Bladder microvascular endothelial cell (primary cell): ENCODE results near the gene UBE2M. TPM values are rescaled to one million over a fixed set of nuclear protein-coding genes. Genes with fewer than 3 reads are reported as not detected.

ENCODE experiments used
- total RNA-seq: library from RNA; depleted of rRNA; stranded (reverse); fragments of >200 nt; gene quantifications from 2 replicates; pipeline ENCODE4 v1.2.3, GENCODE V29; 2014

UBE2M gene
- 61.0 and 79.7 TPM in 2 replicates for total RNA-seq

DNA sequence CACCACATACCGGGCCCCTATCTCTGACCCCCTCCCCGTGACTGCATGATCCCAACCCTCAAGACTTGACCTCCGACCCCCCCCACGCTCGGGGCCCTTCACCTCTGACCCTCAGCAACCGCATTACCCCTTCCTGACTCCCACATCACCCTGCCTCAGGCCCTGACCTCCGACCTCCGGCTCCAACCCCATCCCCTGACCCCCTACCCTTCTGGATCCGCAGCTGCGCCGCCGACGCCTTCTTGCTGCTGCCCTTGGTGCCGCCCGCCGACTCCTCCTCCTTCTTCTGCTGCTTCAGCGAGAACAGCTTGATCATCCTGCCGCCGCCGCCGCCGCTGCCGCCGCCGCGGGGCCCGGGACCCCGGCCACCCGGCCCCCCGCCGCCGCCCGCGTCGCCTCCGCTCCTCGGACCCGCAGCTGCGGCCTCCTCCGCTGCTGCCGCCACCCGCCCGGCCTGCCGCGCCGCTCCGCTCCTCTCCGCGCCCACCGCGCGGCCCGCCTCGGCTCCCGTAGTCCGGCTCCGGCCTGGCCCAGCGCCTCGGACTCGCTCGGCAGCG lies at the start of gene UBE2M:
Gene UBE2M, minus strand, starts transcription at position 546 of the 557 bp plus-strand sequence. Its CDS starts 230 bp downstream, at position 316.

DNA sequence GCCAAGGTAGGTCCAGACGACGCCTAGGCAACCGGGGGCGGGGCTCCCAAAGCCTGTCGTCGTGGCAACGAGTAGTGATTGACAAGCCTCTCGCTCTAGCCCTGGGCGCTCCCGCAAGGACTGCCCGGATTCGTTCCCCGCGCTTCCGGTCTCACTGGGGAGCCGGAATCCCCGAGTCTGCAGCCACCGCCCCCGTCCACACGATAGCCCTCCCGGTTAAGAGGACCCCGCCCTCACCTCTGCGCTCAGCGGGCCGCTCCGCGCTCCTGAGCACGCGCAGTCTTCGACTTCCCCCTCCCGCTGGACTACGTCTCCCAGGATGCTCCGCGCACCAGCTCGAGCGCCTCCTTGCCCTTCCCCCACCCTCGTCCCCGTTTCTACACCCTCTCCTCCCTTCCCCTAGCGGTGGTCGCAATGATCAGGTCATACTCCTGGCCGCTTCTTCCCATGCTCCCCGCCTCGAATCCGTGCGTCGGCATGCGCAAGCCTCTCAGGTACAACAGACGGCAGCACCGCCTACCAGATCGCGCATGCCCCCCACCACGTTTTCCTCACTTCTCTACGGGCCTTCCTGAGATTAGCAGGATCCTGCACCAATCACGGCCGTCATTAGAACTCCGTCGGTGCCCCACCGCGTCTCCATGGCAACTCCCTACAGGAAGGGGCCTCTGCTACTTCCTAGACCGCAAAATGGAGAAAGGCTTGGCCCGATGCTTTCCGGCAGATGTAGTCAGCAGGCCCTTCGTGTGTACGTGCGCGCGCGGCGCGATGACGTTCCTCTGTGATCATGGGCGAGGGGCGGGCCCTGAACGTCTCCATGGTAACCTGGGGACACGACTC lies 14.6 kb upstream of the UBE2M start, which contains the start of gene MZF1:
Gene MZF1, minus strand, starts transcription at position 518 of the 840 bp plus-strand sequence. CDS start 1,946 bp downstream, outside the sequence.

DNA sequence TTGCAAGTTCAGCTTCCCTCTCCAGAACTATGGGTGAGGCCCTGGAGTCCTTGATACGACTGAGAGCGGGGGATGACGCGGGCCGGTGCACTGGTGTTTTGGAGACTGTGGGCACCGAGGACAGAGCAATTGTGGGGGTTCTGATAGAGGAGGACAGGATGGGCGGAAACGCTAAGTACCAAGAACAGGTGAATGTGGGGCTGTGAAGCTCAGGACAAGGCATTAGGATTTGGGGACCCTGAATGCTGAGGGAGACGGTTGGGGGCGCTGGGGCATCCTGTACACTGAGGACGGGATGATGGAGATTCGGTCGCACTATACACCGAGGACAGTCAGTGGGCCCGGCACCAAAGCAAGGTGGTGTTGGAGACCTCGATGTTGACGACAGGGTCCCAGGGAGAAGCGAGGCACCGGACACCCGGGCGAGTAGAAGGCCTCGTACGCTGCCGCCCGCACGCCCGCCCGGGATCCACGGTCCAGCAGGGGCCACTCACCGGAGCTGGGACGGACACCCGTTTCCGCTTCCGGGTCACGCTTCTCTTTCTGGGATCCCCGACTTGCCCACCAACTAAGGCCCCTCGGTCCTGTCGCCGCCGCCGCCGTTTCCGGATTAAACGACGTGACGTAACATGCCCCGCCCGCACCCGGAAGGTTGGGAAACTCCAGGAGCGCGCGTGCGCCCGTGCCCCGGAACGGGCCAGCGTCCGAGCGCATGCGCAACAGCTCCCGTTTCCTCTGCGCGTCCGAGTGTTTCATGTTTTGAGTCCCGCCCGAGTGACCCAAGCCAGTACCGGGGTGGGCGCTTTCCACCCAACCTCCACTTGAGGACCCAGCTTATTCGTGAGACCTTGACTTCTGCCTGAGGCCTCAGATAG lies 3.7 kb downstream of the UBE2M start, which contains the start of gene CHMP2A:
Gene CHMP2A, minus strand, starts transcription at position 612 of the 875 bp plus-strand sequence. CDS start 893 bp downstream, outside the sequence.

DNA sequence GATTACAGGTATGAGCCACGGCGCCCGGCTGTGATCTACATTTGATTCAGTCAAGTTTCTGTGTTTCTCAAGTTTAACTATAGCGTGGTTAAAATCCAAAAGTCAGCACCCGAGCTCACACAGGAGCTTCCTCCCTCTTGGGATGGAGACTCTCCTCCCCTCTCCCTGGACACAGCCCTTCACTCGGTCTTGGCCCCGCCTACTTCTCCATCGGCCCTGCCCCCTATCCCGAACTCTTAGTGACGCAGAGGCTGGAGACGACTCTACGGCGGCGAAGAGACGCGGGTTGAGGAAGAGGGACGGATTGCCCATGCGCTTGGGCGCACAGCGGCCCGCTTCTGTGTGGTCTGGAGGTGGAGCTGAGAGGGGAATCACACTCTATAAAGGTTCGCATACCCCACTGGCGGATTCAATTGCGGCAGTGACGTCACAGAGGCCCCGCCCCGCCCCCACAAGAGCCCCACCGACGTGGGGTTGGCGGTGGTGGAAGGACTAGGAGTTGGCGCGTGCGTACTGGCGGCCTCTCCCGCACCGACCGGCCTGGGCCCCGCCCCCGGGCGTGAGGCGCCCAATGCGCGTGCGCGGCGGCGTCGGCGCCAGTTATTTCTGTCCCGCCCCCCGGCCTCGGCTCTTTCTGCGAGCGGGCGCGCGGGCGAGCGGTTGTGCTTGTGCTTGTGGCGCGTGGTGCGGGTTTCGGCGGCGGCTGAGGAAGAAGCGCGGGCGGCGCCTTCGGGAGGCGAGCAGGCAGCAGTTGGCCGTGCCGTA lies 14.4 kb downstream of the UBE2M start, which contains the start of gene TRIM28:
Gene TRIM28, plus strand, starts transcription at position 239 of the 765 bp plus-strand sequence. CDS start 694 bp downstream, outside the sequence.

DNA sequence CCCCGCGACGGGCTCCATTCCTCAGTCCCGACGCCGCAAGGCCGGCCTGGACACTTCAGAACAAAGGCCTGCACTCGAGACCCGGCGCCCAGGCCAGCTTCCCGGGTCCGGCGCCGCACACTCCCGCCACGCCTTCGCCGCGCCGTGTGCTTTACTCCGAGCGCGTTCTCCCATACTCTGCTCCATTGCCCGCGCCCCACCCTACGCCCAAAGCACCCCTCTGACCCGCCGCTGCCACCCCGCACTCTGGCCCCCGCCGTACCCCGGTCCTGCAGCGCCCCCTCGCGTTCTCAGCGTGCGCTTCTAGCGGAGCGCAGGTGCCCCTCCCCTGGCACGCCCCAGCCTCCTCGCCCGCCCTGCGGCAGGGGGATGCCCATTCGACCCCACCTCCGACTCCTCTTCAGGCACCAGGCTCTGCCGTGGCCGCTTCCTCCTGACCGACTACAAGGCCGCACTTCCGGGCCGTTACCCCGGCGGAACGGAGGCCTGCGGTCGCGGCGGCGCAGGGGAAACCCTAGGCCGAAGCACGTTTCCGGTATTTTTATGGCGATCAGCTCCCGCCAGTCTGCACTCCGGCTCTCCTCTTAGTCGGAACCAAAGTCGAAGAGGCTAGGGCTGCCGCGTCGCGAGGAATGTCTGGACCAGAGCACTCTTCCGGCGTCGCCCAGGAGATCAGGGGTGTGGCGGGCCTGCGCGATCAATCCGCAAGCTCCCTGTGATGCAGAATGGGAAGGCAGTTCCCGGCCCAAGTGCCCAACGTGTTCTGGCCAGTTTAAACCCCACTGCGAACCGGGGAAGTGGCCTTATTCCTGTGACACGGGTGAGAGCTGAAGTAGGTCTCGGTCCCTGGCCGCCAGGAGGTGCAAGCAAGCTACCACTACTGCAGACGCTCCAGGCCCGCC lies 38.8 kb downstream of the UBE2M start, which contains the start of gene ZBTB45:
Gene ZBTB45, minus strand, starts transcription at position 456 of the 902 bp plus-strand sequence. CDS start 2,137 bp downstream, outside the sequence.

DNA sequence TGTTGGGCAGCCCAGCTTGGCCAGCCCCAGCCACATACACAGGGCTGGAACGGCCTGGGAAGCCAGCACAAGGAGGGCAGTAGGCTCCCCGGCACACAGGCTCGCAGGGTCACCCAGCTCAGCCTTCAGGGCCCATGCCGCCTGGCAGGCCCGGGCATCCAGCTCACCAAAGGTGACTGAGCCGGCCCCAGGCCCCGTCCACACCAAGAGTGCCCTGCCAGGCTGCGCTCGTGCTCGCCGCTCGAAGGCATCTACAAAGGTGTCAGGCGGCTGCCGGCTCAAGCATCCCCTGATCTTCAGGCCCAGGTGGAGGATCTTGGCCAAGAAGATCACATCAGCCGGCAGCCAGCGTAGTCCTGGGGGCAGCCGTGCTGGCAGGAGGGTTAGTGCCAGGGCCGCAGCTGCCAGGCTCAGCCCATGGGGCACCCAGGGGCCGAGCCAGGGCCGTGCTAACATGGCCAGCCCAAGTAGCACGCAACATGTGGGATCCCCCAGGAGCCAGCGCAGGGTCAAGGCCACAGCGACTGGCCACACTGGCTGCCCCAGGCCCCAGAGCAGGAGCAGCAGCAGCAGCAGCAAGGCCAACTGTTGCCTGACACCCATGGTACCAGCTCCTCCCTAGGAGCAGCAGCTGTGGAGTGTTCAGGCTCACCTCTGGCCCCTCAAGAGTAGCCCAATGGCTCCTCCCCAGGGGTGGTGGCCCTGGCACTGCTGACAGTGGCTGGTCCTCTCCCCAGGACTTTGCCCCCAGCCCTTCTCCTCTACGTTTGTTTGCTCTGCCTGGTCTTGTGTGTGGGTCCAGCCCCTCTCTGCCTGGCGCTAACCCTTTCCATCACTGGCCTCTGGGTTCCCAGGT lies 46.8 kb downstream of the UBE2M start, which contains the start of gene SLC27A5:
Gene SLC27A5, minus strand, starts transcription at position 640 of the 856 bp plus-strand sequence. Its CDS starts 37 bp downstream, at position 603.

Other genes starting within 250 kb of the UBE2M start
- 1.3 and 3.3 TPM in 2 replicates for gene ZSCAN22, start 231.6 kb downstream of the UBE2M start, total RNA-seq
- gene A1BG, start 205.1 kb downstream of the UBE2M start, total RNA-seq = 2.5 and 2.9 TPM in 2 replicates
- 0.81 and 1.6 TPM in 2 replicates for gene ZNF497, start 195.9 kb downstream of the UBE2M start, total RNA-seq
- gene ZNF837, start 177.6 kb downstream of the UBE2M start, total RNA-seq = 1.2 and 1.9 TPM in 2 replicates
- gene RPS5, start 171.3 kb downstream of the UBE2M start, total RNA-seq = 1,823 and 2,576 TPM in 2 replicates
- gene RNF225, start 163.0 kb downstream of the UBE2M start, total RNA-seq = not detected in 2 replicates
- gene ZNF584, start 150.0 kb downstream of the UBE2M start, total RNA-seq = 7.6 and 11.8 TPM in 2 replicates
- 3.7 and 6.3 TPM in 2 replicates for gene ZNF132, start 118.5 kb downstream of the UBE2M start, total RNA-seq
- 5.2 and 10.5 TPM in 2 replicates for gene ZNF324B, start 107.0 kb downstream of the UBE2M start, total RNA-seq
- gene ZNF324, start 91.5 kb downstream of the UBE2M start, total RNA-seq = 7.6 and 11.2 TPM in 2 replicates
- gene ZNF446, start 82.3 kb downstream of the UBE2M start, total RNA-seq = 3.5 and 3.9 TPM in 2 replicates
- gene SLC27A5, start 46.6 kb downstream of the UBE2M start, total RNA-seq = 5.9 and 11.2 TPM in 2 replicates
- gene ZBTB45, start 38.8 kb downstream of the UBE2M start, total RNA-seq = 4.4 and 6.9 TPM in 2 replicates
- 287 and 532 TPM in 2 replicates for gene TRIM28, start 14.5 kb downstream of the UBE2M start, total RNA-seq
- 102 and 110 TPM in 2 replicates for gene CHMP2A, start 3.5 kb downstream of the UBE2M start, total RNA-seq
- 5.8 and 11.1 TPM in 2 replicates for gene MZF1, start 14.7 kb upstream of the UBE2M start, total RNA-seq